Neuronal stem cell (in vitro differentiated cells): ENCODE data around the gene NCAM2.
A peak's percentile ranks its signal among the peaks of the same experiment; 100 is the strongest.

Experiments
- DNase-seq: peaks from one replicate; pipeline ENCODE4 v3.0.0-alpha.2; 2013; ENCODE audit warnings: low spot score
- H2AFZ ChIP-seq: one replicate; pipeline ENCODE4 v1.6.1; 2013; ENCODE audit warnings: mild to moderate bottlenecking, low read length, inconsistent platforms
- H2AK5ac ChIP-seq: 2 replicates; pipeline ENCODE4 v1.6.1; 2013; ENCODE audit warnings: low read depth, mild to moderate bottlenecking, inconsistent platforms, low read length, moderate library complexity, mixed read lengths
- H2BK120ac ChIP-seq: 2 replicates; pipeline ENCODE4 v1.6.1; 2013; ENCODE audit warnings: low read depth, mild to moderate bottlenecking, inconsistent platforms, low read length, moderate library complexity, mixed read lengths
- H2BK12ac ChIP-seq: one replicate; pipeline ENCODE4 v1.6.1; 2013; ENCODE audit warnings: low read length, inconsistent platforms
- H2BK15ac ChIP-seq: 2 replicates; pipeline ENCODE4 v1.6.1; 2013; ENCODE audit warnings: mild to moderate bottlenecking, low read length, inconsistent platforms, mixed read lengths
- H2BK5ac ChIP-seq: one replicate; pipeline ENCODE4 v1.6.1; 2013; ENCODE audit warnings: inconsistent platforms, mild to moderate bottlenecking, low read length, moderate library complexity
- H3K14ac ChIP-seq: one replicate; pipeline ENCODE4 v1.6.1; 2013; ENCODE audit warnings: low read length, inconsistent platforms
- H3K18ac ChIP-seq: 2 replicates; pipeline ENCODE4 v1.6.1; 2013; ENCODE audit warnings: low read length, inconsistent platforms
- H3K23ac ChIP-seq: 2 replicates; pipeline ENCODE4 v1.6.1; 2013; ENCODE audit warnings: low read depth, mild to moderate bottlenecking, mixed read lengths, low read length, inconsistent platforms; ENCODE audit not compliant: poor library complexity
- H3K27ac ChIP-seq: replicated peaks from 3 replicates; pipeline ENCODE4 v1.5.1; 2013; ENCODE audit warnings: low read length, inconsistent platforms
- H3K27me3 ChIP-seq, 3 experiments: 2 replicates each; pipeline ENCODE4 v1.6.1; 2013; ENCODE audit warnings: low read length in 3 of 3, mild to moderate bottlenecking in 2 of 3, inconsistent platforms in 1 of 3, low read depth in 1 of 3, mixed read lengths in 1 of 3, moderate library complexity in 1 of 3; ENCODE audit not compliant: control insufficient read depth in 3 of 3, insufficient read depth in 3 of 3
- H3K36me3 ChIP-seq, 2 donors: replicated peaks in 1 of 2; 2 replicates each; pipeline ENCODE4 v1.6.1; 2013; ENCODE audit warnings: low read length in 2 of 2; ENCODE audit not compliant: control insufficient read depth in 2 of 2, insufficient read depth in 2 of 2
- H3K4ac ChIP-seq: 2 replicates; pipeline ENCODE4 v1.6.1; 2013; ENCODE audit warnings: inconsistent platforms, mild to moderate bottlenecking, low read length, moderate library complexity
- H3K4me1 ChIP-seq, 2 donors: 1 replicate in 1 of 2; 2 replicates in 1 of 2; pipeline ENCODE4 v1.6.1; 2013; ENCODE audit warnings: low read length in 2 of 2, low read depth in 1 of 2; ENCODE audit not compliant: control insufficient read depth in 2 of 2, insufficient read depth in 1 of 2
- H3K4me2 ChIP-seq: one replicate; pipeline ENCODE4 v1.6.1; 2013; ENCODE audit warnings: mild to moderate bottlenecking, low read length, inconsistent platforms; ENCODE audit not compliant: insufficient read depth, poor library complexity, severe bottlenecking
- H3K4me3 ChIP-seq, 2 donors: 2 replicates each; pipeline ENCODE4 v1.5.1; 2013; ENCODE audit warnings: low read length in 2 of 2, mild to moderate bottlenecking in 2 of 2, inconsistent platforms in 1 of 2, moderate library complexity in 1 of 2
- H3K79me1 ChIP-seq: one replicate; pipeline ENCODE4 v1.6.1; 2013; ENCODE audit warnings: low read depth, mild to moderate bottlenecking, inconsistent platforms, low read length, moderate library complexity
- H3K9ac ChIP-seq: one replicate; pipeline ENCODE4 v1.6.1; 2013; ENCODE audit warnings: mild to moderate bottlenecking, low read depth, low read length, inconsistent platforms; ENCODE audit not compliant: poor library complexity
- H3K9me3 ChIP-seq, 2 donors: replicated peaks in 1 of 2; 2 replicates each; pipeline versions ENCODE3 to v1.6.1; 2013; ENCODE audit warnings: low read length in 2 of 2, mild to moderate bottlenecking in 2 of 2, inconsistent platforms in 1 of 2, low read depth in 1 of 2, mixed read lengths in 1 of 2, moderate library complexity in 1 of 2; ENCODE audit not compliant: control insufficient read depth in 2 of 2, insufficient read depth in 1 of 2
- H4K8ac ChIP-seq: one replicate; pipeline ENCODE4 v1.6.1; 2013; ENCODE audit warnings: low read depth, mild to moderate bottlenecking, inconsistent platforms, low read length, moderate library complexity
- H4K91ac ChIP-seq: one replicate; pipeline ENCODE4 v1.6.1; 2013; ENCODE audit warnings: low read length, low read depth, mild to moderate bottlenecking, inconsistent platforms; ENCODE audit not compliant: poor library complexity
- WGBS, 2 donors: extraction: QIAGEN DNeasy Blood & Tissue Kit; methylation state at CpG; one replicate each; pipeline ENCODE4 v1.1.7; 2013; ENCODE audit warnings: missing lambda C conversion rate in 2 of 2, mixed read lengths in 1 of 2; ENCODE audit not compliant: insufficient read length in 2 of 2, insufficient replicate concordance in 1 of 2; ENCODE audit errors: extremely low coverage in 2 of 2; 5-methylcytosine and 5-hydroxymethylcytosine counted together

The NCAM2 gene

GRCh38 chr21:21230672-21231071 lies 232.5 kb downstream of the NCAM2 start:
- Histone ChIP-seq H2BK15ac (no peak overlapping the region), H3K36me3 (no peaks in the 10 kb centered on the region), H3K9me3 (no peaks in the 10 kb centered on the region), H2BK5ac (no peak overlapping the region), H3K23ac (no peak overlapping the region), H3K4me1 (no peaks in the 10 kb centered on the region), H3K4ac (no peak overlapping the region), H2BK120ac (no peak overlapping the region), H3K79me1 (no peaks in the 10 kb centered on the region), H3K18ac (no peak overlapping the region), H3K14ac (no peak overlapping the region), H4K8ac (no peak overlapping the region), H2AK5ac (no peak overlapping the region), H2AFZ (no peak overlapping the region), H3K27ac (no peak overlapping the region), H3K4me2 (no peak overlapping the region), H3K9ac (no peak overlapping the region), H3K27me3 (no peaks in the 10 kb centered on the region), H4K91ac (no peak overlapping the region), H3K4me3 (no peak overlapping the region), H2BK12ac (no peak overlapping the region)
- no peak for DNase-seq
- no CpG with 5 or more reads among the region's 3 CpGs for WGBS, 2 donors

GRCh38 chr21:21231913-21232312 lies 233.7 kb downstream of the NCAM2 start:
- H3K36me3 ChIP-seq, result no peaks in the 10 kb centered on the region
- H3K14ac ChIP-seq, result no peak overlapping the region
- H2BK5ac ChIP-seq, result no peak overlapping the region
- no peak overlapping the region for H2BK15ac ChIP-seq
- no peaks in the 10 kb centered on the region for H3K79me1 ChIP-seq
- no peak overlapping the region for H3K4ac ChIP-seq
- no peak overlapping the region for H2AFZ ChIP-seq
- H3K4me3 ChIP-seq, result no peak overlapping the region
- H3K9me3 ChIP-seq, result no peaks in the 10 kb centered on the region
- H3K27me3 ChIP-seq, result no peaks in the 10 kb centered on the region
- no CpG with 5 or more reads among the region's 1 CpG for WGBS, 2 donors
- H3K9ac ChIP-seq, result no peak overlapping the region
- H3K27ac ChIP-seq, result no peak overlapping the region
- no peak overlapping the region for H2BK12ac ChIP-seq
- no peak overlapping the region for H3K4me2 ChIP-seq
- H3K18ac ChIP-seq, result no peak overlapping the region
- no peak overlapping the region for H3K23ac ChIP-seq
- H2BK120ac ChIP-seq, result no peak overlapping the region
- DNase-seq, result no peak
- H2AK5ac ChIP-seq, result no peak overlapping the region
- H4K8ac ChIP-seq, result no peak overlapping the region
- H4K91ac ChIP-seq, result no peak overlapping the region
- H3K4me1 ChIP-seq, result no peaks in the 10 kb centered on the region

- H3K27ac ChIP-seq, result no peak overlapping the region
- DNase-seq, result peak; percentile 32
- no peak overlapping the region for H3K14ac ChIP-seq
- H3K9ac ChIP-seq, result no peak overlapping the region
- H2BK12ac ChIP-seq, result no peak overlapping the region
- H3K4me2 ChIP-seq, result no peak overlapping the region
- no peak overlapping the region for H4K91ac ChIP-seq
- H3K23ac ChIP-seq, result no peak overlapping the region
- no peaks in the 10 kb centered on the region for H3K9me3 ChIP-seq
- H4K8ac ChIP-seq, result no peak overlapping the region
- no peaks in the 10 kb centered on the region for H3K27me3 ChIP-seq
- H2BK120ac ChIP-seq, result no peak overlapping the region
- no peak overlapping the region for H2BK5ac ChIP-seq
- no peak overlapping the region for H3K18ac ChIP-seq
- H3K4me3 ChIP-seq, result no peak overlapping the region
- H2BK15ac ChIP-seq, result no peak overlapping the region
- H3K4me1 ChIP-seq, result no peaks in the 10 kb centered on the region
- no CpG with 5 or more reads among the region's 1 CpG for WGBS, 2 donors
- H2AK5ac ChIP-seq, result no peak overlapping the region
- no peak overlapping the region for H3K4ac ChIP-seq
- no peaks in the 10 kb centered on the region for H3K79me1 ChIP-seq
- H3K36me3 ChIP-seq, result no peaks in the 10 kb centered on the region
- H2AFZ ChIP-seq, result no peak overlapping the region
These were observed 234.1 kb downstream of the NCAM2 start for GRCh38 chr21:21232320-21232719.

- no peak for DNase-seq
- H3K9ac ChIP-seq, result no peak overlapping the region
- no peak overlapping the region for H3K4me3 ChIP-seq
- H3K14ac ChIP-seq, result no peak overlapping the region
- no peak overlapping the region for H2AK5ac ChIP-seq
- H3K23ac ChIP-seq, result no peak overlapping the region
- H3K79me1 ChIP-seq, result no peaks in the 10 kb centered on the region
- H2BK15ac ChIP-seq, result no peak overlapping the region
- no peak overlapping the region for H4K8ac ChIP-seq
- no peak overlapping the region for H3K18ac ChIP-seq
- no peak overlapping the region for H3K27ac ChIP-seq
- H2BK120ac ChIP-seq, result no peak overlapping the region
- no peaks in the 10 kb centered on the region for H3K27me3 ChIP-seq
- no peak overlapping the region for H2BK5ac ChIP-seq
- no peaks in the 10 kb centered on the region for H3K36me3 ChIP-seq
- H3K9me3 ChIP-seq, result no peaks in the 10 kb centered on the region
- H2BK12ac ChIP-seq, result no peak overlapping the region
- H3K4me2 ChIP-seq, result no peak overlapping the region
- no peak overlapping the region for H3K4ac ChIP-seq
- no peaks in the 10 kb centered on the region for H3K4me1 ChIP-seq
- no peak overlapping the region for H4K91ac ChIP-seq
- H2AFZ ChIP-seq, result no peak overlapping the region
These were observed 234.8 kb downstream of the NCAM2 start for GRCh38 chr21:21233051-21233450.
